ENCODE results near the gene C16orf46. TPM values are rescaled to one million over a fixed set of nuclear protein-coding genes. Genes with fewer than 3 reads are reported as not detected.
"Not testable (repeated sequence)": the region's sequence is repeated elsewhere in the genome, so short reads cannot be mapped to it uniquely, and the experiment has no call there.

C16orf46 gene, protein sequence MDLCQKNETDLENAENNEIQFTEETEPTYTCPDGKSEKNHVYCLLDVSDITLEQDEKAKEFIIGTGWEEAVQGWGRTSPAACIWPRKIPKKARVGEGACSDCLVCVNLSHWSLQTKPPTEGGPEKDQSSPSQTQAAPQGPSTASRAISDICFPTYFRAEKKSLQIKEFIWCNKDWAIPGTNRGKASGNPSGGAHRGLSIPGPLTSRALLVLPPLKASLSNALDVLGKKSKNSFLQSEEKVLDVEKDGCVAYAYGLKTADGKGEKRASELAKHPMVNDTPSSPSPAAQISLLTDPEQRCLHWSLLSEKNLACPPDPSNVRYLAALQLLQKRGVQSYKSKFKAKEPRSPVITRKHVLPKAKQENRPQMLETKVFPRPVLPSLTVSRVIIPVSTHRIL
- under 1 TPM; 0.27 to 0.34 TPM for total RNA-seq
- long read RNA-seq, result 0 reads

DNA sequence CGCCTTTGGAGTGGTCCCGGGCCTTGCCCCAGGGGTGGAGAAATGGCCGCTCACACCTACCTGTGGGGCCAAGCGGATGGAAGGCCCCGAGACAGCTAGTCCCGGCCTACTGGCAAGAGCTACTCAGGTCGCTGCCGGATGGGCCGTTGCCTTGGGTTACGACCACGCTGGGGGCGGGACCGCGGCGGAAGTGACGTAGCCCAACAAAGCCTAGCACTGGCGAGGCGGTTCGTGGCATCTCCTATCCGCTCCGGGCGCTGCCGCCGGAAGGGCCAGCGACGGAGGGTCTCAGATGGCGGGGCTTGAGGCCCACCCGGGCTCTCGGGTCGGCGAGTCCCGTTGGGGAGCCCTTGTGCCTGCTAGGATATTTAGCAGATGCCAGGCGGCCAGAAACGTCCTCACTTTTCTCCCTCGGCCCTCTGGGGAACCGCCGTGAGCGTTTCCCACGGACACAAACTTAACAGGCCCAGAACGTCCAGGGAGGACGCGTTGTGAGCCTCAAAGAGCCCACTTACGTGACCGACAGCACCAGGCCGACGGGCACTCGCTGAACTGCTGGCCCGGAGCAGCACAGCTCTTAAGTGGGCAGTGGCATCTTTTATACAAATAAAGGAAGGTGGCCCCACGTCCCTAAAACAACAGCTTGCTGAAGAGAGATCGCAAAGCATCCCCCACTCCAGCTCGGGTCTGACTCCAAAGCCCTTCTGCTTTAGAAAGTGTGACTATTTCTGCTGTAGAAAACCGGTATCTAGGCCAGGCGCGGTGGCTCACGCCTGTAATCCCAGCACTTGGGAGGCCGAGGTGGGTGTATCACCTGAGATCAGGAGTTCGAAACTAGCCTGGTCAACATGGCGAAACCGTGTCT, at the start of gene C16orf46:
C16orf46 (minus strand) TSS at position 163 of the 865 bp plus-strand sequence. CDS start 13,283 bp downstream, outside the sequence.
- peak; percentile 97 for DNase-seq
- ATAC-seq, result peak; percentile 98 to 99
- intact Hi-C loops (cut with DNase I), result no loop called here

DNA sequence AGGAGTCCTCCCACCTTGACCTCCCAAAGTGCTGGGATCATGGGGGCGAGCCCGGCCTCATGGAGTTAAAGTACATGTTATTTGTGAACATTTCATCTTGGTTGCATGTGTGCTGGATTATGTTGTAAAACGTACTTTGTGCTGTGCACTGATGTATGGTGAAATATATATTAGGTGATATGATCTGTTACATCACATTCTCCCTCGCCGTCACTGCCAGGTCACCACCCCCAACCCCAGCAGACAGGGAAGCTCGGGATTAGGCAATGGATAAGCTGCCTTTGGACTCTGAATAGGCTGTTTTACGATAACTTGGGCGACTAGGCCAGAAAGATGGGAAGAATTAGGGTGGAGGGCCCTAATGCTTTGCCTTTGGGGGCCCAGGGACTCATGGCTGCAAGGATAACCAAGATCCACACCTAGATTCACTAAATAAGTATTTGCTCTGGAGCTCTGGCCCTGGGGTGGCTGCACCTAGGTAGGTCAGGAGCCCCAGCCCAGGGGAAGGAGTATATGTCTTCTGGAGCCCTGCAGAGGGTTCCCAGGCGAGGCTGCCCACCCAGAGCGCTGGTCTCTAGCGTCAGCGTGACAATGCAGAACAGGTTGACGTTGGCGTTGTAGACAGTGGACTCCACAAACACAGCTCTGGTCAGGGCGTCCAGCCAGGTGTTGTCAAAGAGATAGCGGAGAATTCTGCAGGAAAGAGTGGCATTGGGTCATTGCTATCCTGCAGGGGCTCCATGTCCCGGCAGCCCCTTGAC, 46.2 kb upstream of the C16orf46 start:
- ATAC-seq, result no peak
- no peak for DNase-seq
- intact Hi-C loops (cut with DNase I), result no loop called here

DNA sequence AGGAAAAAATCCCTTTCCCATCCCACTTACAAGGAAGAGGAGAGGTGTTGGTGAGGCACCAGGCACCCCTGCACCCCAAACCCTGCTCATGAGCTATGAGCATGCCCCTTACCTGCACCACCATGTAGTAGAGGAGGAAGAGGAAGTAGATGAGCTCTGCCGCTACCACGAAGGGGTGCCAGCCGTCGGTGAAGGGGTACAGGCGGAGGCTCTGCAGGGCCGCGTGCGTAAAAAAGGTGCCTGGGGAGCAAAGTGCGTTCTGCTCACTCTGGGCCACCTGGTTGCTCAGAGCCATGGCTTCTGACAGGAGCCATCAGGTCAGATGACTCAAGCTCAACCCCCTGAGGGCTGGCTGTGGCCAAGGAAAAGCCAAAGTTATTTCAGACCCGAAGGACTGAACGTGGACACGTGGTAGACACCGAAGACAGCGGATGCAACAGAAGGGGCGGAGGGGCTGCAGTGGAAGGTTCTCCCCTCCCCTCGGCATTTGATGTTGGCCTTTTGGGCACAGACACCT, 44.5 kb upstream of the C16orf46 start:
- intact Hi-C loops (cut with DNase I), result no loop called here

DNA sequence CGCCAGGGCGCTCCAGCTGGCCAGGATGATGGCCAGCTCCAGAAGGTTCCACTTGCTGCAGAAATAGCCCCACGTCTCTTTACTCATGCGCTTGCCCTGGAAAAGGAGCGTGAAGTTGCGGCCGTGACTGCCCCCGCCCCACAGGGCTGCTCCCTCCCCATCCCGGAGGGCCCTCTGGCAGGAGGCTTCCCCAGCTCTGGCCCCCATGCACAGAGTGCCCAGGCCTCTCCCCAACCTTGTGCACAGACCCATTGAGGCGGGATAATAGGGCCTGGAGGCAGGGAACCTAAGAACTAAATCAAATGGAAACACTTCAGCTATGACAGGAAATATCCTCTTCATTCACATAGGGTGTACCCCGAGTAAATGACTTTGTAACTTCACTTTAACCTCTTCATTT, 40.4 kb upstream of the C16orf46 start:
- ATAC-seq (no peak), DNase-seq (no peak)
- intact Hi-C loops (cut with DNase I), result no loop called here

More for the DNA sequence above, 44.5 kb upstream of the C16orf46 start:
- DNase-seq, result no peak
- ATAC-seq, result no peak

DNA sequence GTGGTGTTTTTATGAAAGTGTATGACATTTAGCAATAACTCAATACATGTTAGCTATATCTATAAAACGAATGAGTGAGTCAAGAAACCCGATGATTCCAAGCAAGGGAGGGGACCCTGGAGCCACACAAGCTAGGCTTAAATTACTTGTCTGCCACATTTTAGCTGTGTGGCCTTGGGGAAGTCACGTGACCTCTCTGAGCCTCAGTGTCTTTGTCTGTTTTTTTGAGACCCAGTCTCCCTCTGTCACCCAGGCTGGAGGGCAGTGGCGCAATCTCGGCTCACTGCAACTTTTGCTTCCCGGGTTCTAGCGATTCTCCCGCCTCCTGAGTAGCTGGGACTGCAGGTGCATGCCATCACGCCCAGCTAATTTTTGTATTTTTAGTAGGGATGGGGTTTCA, 39.2 kb upstream of the C16orf46 start:
- intact Hi-C loops (cut with DNase I), result no loop called here
- no peak for DNase-seq
- no peak for ATAC-seq

DNA sequence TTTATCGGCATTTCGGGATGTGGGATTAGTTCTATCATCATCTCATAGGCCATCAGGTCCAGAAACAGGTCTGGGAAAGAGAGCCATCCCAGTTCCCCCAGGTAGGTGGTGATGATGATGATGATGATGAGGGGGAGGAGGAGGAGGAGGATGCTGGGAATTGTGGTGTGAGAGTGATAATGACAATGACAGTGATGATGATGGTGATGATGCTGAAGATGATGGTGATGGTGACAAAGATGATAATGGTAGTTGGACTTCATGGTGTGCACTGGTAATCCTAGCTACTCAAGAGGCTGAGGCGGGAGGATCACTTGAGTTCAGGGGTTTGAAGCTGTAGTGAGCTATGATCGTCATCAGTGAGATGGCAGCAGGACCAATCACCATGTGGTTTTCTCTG, 35.4 kb upstream of the C16orf46 start:
- intact Hi-C loops (cut with DNase I), result no loop called here
- DNase-seq, result no peak
- no peak for ATAC-seq

DNA sequence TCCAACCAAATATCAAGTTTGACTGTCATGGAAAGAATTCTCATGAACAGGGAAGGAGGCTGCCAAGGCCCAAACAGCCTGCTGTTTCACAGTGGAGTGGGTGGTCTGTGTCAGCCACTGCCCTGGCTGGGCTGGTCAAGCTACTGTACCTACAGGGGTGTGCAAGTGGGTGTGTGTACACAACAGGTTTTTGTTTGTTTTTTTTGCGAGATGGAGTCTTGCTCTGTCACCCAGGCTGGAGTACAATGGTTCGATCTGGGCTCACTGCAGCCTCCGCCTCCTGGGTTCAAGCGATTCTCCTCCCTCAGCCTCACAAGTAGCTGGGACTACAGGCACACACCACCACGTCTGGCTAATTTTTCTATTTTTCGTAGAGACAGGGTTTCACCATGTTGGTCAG, 32.2 kb upstream of the C16orf46 start:
- ATAC-seq, DNase-seq: not testable (repeated sequence)
- intact Hi-C loops (cut with DNase I), result loop anchor here in 1 of 2 donors (10.0 kb wide), 1 partner anchor 56 kb away; no protein-coding TSS in a partner anchor

DNA sequence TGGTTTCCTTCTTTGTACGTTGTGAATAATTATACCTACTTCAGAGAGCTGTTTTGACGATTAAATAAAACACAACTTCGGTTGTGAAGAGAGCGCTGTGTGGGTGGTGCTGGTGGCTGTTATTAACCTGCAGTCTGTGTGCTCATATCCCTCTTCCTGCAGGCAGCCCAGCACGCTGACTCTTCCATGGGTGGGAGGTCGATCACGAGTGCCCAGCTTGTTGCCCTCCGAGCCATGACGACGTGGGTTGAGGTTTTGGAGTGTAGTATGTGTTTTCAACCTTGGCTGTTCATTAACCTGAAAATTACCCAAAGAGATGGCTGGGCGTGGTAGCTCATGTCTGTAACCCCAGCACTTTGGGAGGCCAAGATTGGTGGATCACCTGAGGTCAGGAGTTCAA, 30.5 kb upstream of the C16orf46 start:
- intact Hi-C loops (cut with DNase I), result loop anchor here in 1 of 2 donors (10.0 kb wide), 1 partner anchor 57 kb away; no protein-coding TSS in a partner anchor
- ATAC-seq (no peak), DNase-seq (no peak)

DNA sequence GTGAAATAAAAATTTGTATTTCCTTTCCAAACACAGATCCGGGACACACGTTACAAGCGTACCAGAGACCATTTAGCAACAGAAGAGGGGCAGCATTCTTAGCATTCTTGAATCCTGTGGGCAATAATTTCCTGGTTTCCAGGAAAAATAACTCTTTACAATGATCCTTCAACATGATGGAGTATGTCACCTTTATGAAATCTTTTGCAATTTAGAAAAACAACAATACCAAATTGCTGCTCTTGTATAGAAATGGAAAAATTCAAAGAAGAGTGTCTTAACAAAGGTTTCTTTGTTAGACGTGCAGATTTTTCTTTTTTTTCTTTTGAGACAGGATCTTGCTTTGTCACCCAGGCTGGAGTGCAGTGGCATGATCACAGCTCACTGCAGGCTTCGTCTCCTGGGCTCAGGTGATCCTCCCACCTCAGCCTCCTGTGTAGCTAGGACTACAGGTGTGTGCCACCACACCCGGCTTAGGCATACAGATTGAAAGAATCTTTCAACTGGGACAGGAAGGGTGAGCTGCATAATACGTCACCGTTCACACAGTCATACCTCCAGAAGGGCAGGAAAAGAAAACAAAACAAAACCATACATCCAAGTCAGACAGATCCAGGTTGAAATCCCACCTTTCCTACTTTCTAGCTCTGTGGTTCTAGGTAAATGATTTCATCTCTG, 29.9 kb upstream of the C16orf46 start:
- ATAC-seq (no peak), DNase-seq (no peak)
- intact Hi-C loops (cut with DNase I), result loop anchor here in 1 of 2 donors (10.0 kb wide), 1 partner anchor 58 kb away; no protein-coding TSS in a partner anchor

DNA sequence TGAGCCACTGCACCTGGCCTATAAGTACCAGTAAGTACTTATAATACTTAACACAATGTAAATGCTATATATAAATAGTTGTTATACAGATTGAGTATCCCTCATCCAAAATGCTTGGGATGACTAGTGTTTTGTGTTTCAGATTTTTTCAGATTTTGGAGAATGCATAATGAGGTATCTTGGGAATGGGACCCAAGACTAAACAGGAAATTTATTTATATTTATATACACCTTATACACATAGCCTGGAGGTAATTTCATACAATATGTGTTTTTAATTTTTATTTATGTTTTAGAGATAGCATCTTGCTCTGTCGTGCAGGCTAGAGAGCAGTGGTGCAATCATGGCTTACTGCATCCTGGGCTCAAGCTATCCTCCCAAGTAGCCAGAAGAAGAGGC, 28.9 kb upstream of the C16orf46 start:
- ATAC-seq (no peak), DNase-seq (no peak)
- intact Hi-C loops (cut with DNase I), result loop anchor here in 1 of 2 donors (10.0 kb wide), 1 partner anchor 59 kb away; no protein-coding TSS in a partner anchor

DNA sequence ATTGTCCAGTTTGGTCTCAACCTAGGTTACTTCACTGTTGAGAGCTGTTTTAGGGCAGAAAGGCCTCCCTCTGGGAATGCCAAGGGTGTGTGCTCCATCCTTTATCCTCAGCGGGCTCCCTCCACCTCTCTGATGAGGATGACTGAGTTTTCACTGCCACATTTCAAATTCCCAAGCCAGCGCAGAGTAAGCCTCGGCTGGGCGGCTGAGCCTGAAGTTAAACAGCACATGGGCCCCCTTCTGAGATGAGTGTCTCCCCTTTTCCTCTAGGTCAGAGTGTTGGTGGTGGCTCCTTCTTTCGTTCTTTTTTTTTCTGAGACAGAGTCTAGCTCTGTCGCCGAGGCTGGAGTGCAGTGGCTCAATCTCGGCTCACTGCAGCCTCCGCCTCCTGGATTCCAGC, 24.7 kb upstream of the C16orf46 start:
- ATAC-seq, result no peak
- intact Hi-C loops (cut with DNase I), result loop anchor here in 1 of 2 donors (10.0 kb wide), 1 partner anchor 63 kb away; no protein-coding TSS in a partner anchor
- DNase-seq, result no peak

DNA sequence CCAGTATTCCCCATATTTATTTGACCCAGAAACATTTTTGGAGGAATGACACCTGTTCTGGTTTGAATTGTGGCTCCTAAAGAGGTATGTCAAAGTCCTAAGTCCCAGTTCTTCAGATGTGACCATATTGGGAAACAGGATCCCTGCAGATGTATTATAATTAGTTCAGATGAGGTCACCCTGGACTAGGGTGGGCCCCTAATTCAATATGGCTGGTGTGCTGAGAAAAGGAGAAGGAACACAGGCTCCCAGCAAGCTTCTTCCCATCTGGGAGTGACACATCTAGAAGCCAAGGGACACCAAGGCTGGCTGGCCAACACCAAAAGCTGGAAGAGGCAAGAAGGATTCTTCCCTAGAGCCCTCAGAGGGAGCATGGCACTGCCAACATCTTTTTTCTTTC, 22.9 kb upstream of the C16orf46 start:
- ATAC-seq (no peak), DNase-seq (no peak)
- intact Hi-C loops (cut with DNase I), result loop anchor here in 1 of 2 donors (10.0 kb wide), 1 partner anchor 65 kb away; no protein-coding TSS in a partner anchor

DNA sequence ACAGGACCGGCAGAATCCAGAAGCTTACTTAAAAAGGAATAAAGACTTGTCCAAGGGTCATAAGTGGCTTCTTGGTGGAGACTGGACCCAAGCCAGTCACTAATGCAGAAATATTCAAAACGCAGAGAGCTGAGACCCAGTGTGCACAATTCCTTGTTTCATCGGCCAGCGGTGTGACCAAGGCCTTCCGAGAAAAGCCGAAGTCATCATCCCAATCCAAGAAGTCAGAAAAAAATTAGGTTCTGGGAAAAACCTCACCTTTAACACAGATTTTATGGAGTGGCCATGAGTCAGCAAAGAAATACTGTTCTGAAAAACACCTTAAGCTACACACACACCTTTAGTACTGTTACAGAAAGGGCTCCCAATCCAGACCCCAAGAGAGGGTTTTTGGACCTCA, 20.2 kb upstream of the C16orf46 start:
- ATAC-seq (no peak), DNase-seq (no peak)
- intact Hi-C loops (cut with DNase I), result no loop called here

DNA sequence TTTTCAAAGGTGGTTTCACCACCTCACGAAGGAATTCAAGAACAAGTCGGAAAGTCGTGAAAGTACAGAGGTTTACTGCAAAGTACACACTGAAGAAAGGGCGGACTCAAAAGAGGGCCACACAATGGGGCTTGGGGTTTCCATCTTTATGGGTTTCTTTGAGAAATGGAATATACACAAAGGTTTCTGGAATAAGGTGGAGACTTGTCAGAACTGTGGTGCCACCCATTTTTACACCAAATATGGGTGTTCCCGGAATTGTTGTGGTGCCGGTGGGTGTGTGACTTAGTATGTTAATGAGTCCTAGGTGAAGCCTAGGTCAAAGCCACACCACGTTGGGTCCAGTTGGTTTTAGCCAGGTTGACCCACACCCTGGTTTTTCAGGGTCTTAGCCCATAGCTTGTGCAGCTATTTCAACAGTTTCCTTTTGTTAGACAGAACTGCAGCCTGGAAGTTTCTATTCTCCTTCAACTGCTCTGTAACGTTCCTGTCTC, 19.7 kb upstream of the C16orf46 start:
- ATAC-seq, result no peak
- DNase-seq, result no peak
- intact Hi-C loops (cut with DNase I), result no loop called here

DNA sequence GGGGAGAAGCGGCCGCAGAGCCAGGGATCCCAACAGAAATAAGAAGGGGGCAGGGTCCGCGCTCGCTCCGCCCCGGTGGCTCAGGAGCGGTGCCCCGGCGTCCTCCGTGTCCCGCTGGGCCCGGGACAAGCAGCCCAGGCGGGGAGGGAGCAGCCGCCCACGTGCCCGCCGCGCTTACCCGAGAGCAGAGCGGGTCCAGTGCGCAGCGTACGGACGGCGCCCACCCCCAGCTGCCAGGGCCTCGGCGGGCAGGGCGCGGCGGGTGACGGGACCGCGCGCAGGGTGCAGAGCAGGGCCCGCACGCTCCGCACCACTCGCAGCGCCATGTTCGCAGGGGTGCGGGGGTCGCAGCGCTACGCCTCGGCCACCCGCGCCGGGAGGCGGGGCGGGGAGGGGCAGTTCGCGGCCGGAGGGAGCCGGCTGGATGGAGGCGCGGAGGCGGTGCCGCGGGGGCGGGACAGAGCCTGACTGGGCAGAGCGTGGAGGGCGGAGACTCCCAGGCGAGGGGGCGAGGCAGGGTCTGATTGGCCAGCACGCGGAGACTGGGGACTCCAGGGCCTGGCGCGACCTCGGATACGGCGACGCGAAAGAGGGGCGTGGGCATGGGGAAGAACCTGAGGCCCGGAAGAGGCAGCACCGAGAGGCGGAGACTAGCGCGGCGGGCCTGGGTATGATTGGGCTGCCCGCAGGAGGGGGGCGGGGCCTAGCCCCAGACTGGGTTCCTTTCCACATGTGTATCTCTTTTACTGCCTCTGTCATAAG, 19.1 kb upstream of the C16orf46 start, which contains the start of gene GCSH:
GCSH (minus strand) TSS at position 443 of the 762 bp plus-strand sequence; CDS start at position 326, 117 bp downstream.
- ATAC-seq (peak; percentile 99 to 100), DNase-seq (peak; percentile 100)
- intact Hi-C loops (cut with DNase I), result no loop called here

DNA sequence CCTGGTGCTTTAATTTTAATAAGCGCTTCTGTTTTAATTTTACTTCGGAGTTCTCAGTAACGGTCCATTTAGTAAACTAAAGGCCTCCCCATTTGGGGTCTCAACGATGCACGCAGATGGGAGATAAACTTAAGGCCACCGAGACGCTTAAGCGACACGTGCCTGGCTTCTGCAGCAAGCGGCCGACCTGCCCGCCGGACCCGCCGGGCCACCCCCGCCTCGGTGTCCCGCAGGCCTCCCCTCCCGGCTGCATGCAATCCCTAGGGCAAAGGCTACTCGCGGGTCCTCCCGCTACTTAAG, 18.6 kb upstream of the C16orf46 start:
- no peak for ATAC-seq
- intact Hi-C loops (cut with DNase I), result no loop called here
- DNase-seq, result no peak

DNA sequence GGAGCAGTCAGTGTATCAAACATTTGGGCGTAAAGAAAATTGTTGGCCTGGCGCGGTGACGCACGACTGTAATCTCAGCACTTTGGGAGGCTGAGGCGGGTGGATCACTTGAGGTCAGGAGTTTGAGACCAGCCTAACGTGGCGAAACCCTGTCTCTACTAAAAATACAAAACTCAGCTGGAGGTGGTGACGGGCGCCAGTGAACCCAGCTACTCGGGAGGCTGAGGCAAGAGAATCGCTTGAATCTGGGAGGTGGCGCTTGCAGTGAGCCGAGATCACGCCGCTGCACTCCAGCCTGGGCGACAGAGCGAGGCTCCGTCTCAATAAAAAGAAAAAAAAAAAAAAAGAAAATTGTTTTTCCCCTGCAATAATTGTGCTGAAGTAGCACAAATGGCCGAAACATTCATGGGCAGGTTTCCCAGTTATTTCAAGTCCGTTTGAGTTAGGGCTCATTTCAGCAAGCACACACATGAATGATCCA, 17.8 kb upstream of the C16orf46 start:
- ATAC-seq (no peak), DNase-seq (no peak)
- intact Hi-C loops (cut with DNase I), result no loop called here

Measured in left cardiac atrium (tissue), 4 donors.